CD4-positive, alpha-beta T cell treated with Interleukin-1 beta for 1 hour (primary cell): ENCODE data around the gene TXNDC12.
A peak's percentile ranks its signal among the peaks of the same experiment; 100 is the strongest.
"Not testable (repeated sequence)": the region's sequence is repeated elsewhere in the genome, so short reads cannot be mapped to it uniquely, and the experiment has no call there.

Experiments used
- DNase-seq, 2 donors: peaks; one replicate each; pipeline ENCODE4 v3.0.0-alpha.2; 2020 to 2022

The TXNDC12 gene

DNA sequence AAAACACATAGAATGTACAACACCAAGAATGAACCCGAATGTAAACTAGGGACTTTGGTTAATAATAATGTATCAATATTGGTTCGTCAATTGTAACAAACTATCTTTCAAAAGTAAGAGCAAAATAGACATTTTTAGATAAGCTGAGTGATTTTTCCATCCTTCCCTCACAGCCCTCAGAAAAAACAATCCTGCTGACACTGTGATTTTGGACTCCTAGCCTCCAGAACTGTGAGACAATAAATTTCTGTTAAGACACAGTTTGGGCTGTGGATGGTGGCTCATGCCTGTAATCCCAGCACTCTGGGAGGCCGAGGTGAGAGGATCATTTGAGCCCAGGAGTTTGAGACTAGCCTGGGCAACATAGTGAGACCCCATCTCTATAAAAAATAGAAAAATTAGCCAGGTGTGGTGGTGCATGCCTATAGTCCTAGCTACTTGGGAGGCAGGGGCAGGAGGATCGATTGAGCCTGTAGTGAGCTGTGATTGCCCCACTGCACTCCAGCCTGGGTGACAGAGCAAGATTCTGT lies 9.3 kb downstream of the TXNDC12 start:
- not testable (repeated sequence) for DNase-seq

GRCh38 chr1:52045236-52045635 lies 9.8 kb downstream of the TXNDC12 start:
- DNase-seq = no peak

- DNase-seq = no peak
These were observed 13.3 kb downstream of the TXNDC12 start for GRCh38 chr1:52041551-52042185.

DNA sequence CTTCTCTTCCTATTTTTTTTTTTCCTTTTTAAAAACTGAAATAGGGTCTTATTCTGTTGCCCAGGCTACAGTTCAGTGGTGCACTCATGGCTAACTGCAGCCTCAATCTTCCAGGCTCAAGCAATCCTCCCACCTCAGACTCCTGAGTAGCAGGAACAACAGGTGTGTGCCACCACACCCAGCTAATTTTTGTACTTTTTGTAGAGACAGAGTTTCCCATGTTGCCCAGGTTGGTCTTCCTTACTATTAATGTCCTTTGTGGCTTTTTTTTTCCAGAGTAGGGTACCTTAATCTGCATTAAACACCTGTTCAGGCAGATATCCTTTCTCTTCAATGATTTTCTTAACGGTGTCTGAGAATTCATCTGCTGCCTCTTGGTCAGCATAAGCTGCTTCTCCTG lies 17.1 kb downstream of the TXNDC12 start:
- DNase-seq = no peak

- no peak for DNase-seq
These were observed 17.6 kb downstream of the TXNDC12 start for GRCh38 chr1:52037402-52037814.

DNA sequence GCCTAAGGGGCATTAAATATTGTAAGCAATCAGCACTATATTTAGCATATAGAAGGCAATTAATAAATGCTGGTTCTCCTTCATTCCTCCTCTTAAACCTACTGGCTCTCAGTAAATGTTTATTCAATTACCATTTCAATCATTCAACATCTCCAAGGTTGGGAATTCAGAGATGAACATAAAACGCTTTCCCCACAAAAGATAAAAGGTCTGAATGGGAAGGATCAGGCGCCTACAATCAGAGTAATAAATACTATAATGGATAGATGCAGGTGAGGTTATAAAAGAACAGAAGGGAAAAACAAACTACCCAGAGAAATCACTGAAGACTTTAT lies 21.0 kb downstream of the TXNDC12 start:
- DNase-seq = no peak

- peak; percentile 89 to 91 for DNase-seq
These were observed 21.6 kb downstream of the TXNDC12 start, which contains the start of gene KTI12 for GRCh38 chr1:52033190-52034049. Gene KTI12 (minus strand): TSS chr1:52033810. CDS start chr1:52033761, 49 bp downstream.

DNA sequence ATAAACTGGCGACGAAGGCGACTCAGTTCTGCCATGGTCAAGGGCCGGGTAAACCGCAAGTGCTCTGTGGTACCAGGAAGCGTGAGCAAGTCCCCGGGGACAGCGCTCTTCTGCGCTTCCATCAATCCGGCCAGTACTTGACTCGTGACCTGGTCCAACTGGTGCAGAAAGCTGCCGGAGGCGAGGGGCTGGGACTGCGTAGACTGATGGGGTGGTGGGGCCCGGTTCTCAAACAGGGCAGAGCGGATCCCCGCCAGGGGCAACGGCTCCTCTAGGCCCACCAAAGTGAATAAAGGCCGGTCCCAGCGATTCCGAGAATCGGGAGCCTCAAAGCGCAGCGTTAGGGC lies 22.2 kb downstream of the TXNDC12 start:
- DNase-seq = peak in 1 of 2 donors; percentile 4

GRCh38 chr1:52032124-52032784 lies 22.7 kb downstream of the TXNDC12 start:
- no peak for DNase-seq

GRCh38 chr1:52028839-52029238 lies 26.2 kb downstream of the TXNDC12 start:
- DNase-seq = not testable (repeated sequence)

- no peak for DNase-seq
These were observed 26.7 kb downstream of the TXNDC12 start for GRCh38 chr1:52028328-52028727.

DNA sequence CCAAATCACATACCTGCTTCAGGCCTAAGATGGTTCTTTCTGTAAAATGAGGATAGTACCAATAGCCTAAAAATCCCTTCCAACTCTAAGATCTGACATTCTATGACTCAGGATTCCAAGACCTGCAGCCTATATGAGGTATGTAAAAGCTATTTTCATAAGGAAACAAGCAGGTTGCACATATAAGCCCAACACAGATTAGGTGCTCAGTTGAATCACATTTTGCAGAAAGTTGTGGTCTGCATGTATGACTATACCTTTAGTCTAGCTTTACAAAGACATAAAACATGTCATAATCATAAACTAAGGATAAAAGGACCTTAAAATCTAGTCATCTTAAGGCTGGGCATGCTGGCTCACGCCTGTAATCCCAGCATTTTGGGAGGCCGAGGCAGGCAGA lies 28.7 kb downstream of the TXNDC12 start:
- no peak for DNase-seq

GRCh38 chr1:52022133-52022532 lies 32.9 kb downstream of the TXNDC12 start:
- no peak for DNase-seq

GRCh38 chr1:52008071-52008809 lies 46.8 kb downstream of the TXNDC12 start:
- DNase-seq = no peak

GRCh38 chr1:52007215-52008002 lies 47.6 kb downstream of the TXNDC12 start:
- DNase-seq = no peak

DNA sequence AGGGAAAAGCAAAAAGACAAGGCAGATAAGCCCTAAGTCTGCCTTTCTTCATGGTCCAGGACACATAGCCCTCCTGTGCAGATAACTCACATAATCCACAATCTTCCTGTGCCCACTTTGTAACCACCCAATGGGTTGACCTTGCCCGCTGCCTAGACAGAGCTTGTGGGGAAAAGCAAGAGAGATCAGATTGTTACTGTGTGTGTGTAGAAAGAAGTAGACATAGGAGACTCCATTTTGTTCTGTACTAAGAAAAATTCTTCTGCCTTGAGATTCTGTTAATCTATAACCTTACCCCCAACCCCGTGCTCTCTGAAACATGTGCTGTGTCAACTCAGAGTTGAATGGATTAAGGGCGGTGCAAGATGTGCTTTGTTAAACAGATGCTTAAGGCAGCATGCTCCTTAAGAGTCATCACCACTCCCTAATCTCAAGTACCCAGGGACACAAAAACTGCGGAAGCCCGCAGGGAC lies 48.9 kb downstream of the TXNDC12 start:
- not testable (repeated sequence) for DNase-seq

- not testable (repeated sequence) for DNase-seq
These were observed 49.4 kb downstream of the TXNDC12 start for GRCh38 chr1:52005548-52005947.

- no peak for DNase-seq
These were observed 51.1 kb downstream of the TXNDC12 start for GRCh38 chr1:52003877-52004276.

DNA sequence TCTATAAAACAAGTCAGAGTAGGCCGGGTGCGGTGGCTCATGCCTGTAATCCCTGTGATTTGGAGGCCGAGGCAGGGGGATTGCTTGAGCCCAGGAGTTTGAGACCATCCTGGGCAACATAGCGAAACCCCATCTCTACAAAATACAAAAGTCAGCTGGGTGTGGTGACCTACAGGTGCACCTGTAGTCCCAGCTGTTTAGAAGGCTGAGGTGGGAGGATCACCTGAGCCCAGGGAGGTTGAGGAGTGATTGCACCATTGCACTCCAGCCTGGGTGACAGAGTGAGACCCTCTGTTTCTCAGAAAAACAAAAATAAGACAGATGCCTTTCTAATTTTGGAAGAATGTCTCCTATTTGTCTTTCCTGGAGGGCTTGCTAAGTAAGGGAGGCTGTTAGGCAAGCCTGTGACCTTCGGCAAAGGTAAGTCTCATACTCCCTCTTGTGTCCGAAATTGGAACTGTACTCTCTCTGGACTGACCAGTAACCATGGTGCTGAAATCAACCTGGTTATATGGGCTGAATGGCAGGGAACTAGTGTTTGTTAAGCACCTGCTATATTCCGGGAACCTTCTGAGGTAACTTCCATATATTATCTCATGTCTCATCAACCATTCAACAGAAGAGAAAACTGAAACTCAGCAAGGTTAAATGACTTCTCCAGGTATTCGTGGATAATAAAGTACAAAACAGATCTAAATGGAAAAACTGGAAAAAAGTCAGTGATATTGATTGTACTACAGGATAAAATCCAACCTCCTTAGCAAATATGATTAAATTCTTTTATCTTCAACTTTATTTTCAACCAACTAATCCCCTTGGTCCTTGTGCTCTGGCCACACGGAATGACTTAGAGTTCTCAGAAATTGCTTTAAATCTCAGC lies 52.7 kb downstream of the TXNDC12 start:
- peak; percentile 32 to 79 for DNase-seq

GRCh38 chr1:51998701-51999100 lies 56.3 kb downstream of the TXNDC12 start:
- no peak for DNase-seq

- no peak for DNase-seq
These were observed 57.0 kb downstream of the TXNDC12 start for GRCh38 chr1:51997974-51998382.
